ENCODE data around the gene MED4.
A peak's percentile ranks its signal among the peaks of the same experiment; 100 is the strongest.
"Not testable (repeated sequence)": the region's sequence is repeated elsewhere in the genome, so short reads cannot be mapped to it uniquely, and the experiment has no call there.

The MED4 gene

DNA sequence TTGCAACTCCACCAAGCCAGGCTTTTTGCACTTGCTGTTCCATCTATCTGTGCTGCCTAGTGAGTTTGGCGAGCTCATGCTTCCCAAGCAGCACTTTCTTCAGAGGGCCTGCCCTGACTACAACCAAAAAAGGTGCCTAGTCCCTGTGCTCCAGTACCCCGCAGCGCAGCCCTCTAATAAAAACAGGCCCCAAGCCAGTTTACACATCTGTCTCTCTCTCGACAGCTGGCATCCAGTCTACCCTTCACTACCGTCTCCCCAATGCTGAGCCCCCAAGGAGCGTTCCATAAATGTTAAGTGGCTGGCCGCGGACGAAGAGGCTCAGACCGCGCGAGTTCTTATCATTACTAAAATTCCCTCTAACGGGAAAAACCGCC is 512 bp downstream of the MED4 start:
- DNase-seq (ENCODE audit: low read depth in 2 of 2): no peak

DNA sequence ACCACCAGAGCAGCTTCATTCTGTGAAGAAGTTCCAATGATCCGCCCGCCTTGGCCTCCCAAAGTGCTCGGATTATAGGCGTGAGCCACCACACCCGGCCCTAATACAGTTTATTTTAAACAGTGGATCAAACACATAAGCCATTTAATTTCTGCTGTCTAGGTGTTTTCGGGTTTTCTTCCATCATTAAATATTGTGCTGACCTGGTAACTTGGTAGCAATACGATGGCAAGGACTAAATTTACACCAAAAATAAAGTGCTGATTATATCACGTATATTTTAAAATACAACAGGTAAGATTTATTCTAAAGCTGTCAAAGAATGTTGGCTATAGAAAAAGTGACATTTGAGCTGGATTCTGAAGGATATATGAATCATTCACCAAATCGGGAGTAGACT is 1.3 kb downstream of the MED4 start:
- DNase-seq (ENCODE audit: low read depth in 2 of 2): no peak

DNA sequence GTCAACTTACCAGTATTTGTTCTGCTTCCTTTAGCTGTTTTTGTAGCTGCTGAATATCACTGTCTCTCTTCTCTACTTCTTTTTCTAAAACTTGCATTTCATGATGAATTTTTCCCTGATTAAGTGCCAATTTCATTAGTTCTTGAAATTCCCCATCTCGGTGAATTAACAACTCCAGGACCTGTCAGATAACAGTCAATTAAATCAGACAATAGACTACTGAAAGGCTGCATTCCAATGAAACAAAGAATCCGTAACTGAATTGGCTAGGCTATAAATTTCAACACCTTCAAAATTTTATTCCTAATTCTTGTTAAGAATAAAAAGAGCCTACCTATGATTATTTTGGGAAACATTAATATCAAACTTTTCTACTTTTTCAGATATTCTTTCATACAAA is 8.6 kb downstream of the MED4 start:
- DNase-seq (ENCODE audit: low read depth in 2 of 2): no peak

DNA sequence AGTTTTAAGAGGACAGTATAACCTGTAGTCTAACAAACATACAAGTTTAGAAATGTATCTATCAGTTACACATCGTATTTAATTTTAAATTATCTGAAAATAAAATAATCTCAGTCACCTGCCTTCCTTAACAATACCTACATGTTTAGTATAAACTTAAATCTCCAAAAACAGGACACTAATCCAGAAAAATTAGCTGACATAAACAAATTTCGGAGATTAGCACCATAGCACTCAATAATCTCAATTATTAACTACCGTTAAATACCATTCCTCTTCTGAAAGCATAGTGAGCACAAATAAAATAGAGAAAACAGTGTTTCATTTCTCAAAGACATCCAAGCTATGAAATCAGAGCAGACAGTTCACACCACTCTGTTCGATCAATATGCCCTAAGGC is 13.2 kb downstream of the MED4 start:
- DNase-seq (ENCODE audit: low read depth in 2 of 2): no peak

DNA sequence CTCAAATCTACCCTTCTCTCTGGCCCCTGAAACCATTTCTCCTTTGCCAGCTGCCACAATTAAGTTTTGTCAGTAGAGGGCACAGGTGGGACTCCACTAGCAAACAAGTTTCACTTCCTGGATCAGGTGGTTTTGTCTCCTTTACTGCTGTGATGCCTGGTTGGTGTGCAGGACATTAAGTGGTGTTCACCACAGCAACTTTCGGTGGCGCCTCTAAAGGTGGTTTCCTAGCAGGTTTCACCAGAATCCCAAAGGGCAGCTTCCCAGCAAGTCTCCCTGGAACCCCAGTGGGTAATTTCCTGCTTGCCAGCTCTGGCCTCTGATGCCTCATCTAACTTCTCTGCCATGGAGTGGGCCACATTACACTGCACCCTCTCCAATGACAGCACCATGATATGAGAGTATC is 16.6 kb downstream of the MED4 start:
- DNase-seq (ENCODE audit: low read depth in 2 of 2): peak in 1 of 2 donors; percentile 2

DNA sequence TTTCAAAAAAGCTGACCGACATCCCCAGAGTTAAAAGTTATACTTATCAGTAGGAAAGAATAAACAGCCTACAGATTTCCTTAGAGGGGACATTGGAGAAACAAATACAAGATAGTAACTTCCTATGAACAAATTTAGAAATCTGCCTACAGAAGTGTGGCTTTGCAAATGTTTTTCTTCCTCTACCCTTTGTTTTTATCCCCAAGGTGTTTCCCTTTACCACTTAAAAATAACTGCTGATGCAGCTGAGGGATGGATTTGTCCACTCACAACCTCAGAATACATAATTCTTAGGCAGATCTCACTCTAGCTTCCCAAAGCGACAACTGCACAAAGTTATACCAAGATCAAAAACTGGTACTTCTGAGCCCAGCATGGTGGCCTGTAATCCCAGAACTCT is 20.9 kb downstream of the MED4 start:
- no peak for DNase-seq (ENCODE audit: low read depth in 2 of 2)

DNA sequence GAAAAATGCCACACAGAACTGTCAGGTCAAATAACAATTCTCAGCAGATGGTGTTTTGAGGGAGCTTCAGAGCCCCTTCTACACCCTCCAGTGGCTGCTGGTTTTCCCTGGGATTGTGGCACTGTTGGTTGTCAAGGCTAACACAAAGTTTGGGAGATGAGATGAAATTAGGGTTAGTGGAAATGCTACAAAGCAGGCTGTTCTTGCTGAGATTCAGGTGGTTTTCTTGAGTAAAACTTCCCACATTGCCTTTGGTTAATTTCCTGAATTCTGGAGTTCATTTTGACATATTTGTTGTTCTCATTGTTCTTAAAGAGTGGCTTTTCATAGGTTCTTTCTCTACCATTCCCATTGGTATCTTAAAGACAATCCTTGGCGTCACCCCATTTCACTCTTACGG is 22.1 kb downstream of the MED4 start:
- no peak for DNase-seq (ENCODE audit: low read depth in 2 of 2)

DNA sequence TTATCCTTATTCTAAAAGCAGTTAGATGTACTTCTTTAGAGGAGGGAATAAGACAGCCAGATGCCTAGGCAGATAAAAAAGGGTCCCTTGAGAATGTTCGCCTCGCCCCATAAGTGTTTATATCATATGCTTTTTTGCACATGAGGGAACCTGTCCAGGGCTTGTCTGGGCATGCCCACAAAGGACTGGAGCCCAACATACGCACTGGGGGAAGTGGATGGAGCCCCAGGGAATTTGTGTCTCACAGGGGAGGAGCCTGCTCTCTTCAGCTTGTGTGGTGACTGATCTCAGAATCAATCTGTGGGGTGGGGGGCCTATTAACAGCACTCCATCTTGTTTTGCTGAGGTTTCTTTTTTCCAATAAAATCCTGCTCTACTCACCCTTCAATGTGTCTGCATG is 22.6 kb downstream of the MED4 start:
- DNase-seq (ENCODE audit: low read depth in 2 of 2): no peak

DNA sequence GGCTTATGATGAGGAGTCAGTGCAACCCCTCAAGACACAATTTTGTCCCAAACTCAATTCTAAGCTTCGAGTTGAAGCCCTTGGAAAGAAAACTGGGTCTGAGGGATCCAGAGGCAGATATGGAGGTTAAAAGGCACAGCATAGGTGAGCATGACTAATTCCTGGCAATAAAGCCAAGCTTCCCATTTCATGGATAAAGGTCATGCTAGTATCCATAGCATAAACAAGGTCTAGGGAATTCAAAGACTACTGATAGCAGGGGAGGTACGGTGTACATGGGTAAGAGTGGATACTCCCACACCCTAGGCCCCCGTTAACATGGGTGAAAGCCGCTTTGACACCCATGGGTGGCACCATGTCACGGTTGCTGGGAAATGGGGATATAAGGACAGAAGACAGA is 24.0 kb downstream of the MED4 start:
- no peak for DNase-seq (ENCODE audit: low read depth in 2 of 2)

DNA sequence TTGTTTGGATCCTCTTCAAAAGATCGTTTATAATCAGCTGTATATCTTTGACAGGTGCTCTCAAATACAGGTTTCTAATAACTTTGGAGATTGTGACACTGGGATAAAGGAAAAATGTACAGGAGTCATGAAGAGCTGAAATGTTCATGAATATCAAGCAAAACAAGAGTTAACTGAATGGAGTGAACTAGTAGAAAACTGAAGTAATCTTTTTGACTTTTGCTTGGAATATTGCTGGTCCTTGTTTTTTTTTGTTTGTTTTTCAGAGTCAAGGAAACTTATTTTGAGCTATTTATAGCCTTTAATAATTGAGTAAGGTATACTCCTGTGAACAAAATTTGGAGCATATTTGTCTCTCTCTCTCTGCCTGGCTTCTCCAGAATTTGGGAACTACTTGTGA is 25.3 kb downstream of the MED4 start:
- DNase-seq (ENCODE audit: low read depth in 2 of 2): no peak

DNA sequence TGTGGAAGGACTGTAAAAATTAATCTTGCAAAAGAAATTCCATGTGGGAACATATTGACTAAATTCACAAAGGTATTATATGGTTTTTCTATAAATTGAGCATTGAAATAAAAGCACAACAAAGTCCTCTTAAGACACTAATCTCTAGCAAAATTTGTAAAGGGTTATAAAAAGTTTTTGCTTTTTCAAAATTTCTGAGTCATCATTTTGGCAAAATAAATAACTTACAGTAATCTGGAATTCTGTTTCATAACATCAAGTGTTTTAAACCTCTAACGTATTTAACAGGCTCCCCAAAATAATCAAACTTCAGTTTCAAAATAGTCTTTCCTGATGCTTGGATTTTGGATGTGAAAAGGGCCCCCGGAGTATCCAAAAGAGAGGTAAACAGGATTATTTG is 26.0 kb downstream of the MED4 start:
- DNase-seq (ENCODE audit: low read depth in 2 of 2): no peak

DNA sequence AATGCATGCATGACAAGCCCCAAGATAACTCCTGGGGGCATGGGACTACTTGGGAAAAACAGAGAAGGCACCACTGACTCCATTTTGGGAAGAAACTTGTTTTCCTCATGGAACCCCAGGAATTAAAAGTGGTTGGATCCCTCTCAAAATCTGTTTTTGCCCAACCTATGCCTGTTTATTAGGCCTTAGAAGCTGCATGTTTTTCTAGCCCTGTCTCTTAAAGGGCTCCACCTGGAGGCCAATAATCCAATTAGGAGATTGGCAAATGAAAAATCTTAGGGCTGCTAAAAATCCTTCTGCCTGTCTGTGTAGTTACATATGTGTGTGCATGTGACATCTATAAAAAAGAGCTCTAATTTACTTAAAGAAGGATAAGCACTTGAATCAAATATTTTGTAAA is 26.9 kb downstream of the MED4 start:
- no peak for DNase-seq (ENCODE audit: low read depth in 2 of 2)

DNA sequence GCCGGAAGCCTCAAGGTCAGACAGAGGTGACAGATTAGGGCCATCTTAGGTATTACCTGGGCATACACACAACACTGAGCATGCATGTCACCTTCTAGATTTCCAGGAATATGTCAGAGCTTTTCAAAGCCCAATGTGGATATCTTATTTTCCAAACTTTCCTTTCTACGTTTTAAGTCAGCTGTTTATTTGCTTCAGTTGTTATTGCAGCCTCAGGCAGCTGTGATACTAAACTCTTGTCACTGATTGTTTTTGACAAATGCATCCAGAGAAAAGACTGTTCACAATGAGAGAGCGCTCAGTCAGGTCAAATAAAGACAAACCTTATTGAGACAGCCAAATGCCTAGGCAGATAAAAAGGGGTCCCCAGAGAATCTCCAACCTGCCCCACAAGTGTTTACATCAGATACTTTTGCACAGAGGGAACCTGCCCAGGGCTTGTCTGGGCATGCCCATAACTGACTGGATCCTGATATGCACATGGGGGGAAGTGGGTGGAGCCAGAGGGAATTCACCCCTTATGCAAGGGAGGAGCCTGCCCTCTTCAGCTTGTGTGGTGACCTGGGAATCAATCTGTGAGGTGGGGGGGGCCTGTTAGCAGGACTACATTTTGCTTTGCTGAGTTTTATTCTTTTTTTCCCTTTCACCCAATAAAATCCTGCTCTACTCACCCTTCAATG is 28.5 kb downstream of the MED4 start:
- DNase-seq (ENCODE audit: low read depth in 2 of 2): peak in 1 of 2 donors; percentile 13

DNA sequence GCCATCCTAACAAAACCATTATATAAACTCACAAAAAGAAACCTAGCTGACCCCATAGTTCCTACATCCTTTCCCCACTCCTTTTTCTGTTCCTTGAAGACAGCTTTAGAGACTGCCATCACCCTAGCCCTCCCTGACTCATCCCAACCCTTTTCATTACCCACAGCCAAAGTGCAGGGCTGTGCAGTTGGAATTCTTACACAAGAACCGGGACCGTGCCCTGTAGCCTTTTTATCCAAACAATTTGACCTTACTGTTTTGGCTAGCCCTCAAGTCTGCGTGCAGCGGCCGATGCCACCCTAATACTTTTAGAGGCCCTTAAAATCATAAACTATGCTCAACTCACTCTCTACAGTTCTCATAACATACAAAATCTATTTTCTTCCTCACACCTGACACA is 35.0 kb downstream of the MED4 start:
- not testable (repeated sequence) for DNase-seq (ENCODE audit: low read depth in 2 of 2)

DNA sequence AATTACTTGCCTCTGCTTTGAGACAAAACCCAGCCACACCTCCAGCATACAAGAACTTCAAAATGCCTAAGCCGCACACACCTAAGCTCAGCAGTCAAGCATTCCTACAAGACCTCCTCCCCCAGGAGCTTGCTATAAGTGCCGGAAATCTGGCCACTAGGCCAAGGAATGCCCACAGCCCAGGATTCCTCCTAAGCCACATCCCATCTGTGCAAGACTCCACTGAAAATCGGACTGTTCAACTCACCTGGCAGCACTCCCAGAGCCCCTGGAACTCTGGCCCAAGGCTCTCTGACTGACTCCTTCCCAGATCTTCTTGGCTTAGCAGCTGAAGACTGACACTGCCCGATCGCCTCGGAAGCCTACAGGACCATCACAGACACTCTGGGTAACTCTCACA is 36.4 kb downstream of the MED4 start:
- not testable (repeated sequence) for DNase-seq (ENCODE audit: low read depth in 2 of 2)

DNA sequence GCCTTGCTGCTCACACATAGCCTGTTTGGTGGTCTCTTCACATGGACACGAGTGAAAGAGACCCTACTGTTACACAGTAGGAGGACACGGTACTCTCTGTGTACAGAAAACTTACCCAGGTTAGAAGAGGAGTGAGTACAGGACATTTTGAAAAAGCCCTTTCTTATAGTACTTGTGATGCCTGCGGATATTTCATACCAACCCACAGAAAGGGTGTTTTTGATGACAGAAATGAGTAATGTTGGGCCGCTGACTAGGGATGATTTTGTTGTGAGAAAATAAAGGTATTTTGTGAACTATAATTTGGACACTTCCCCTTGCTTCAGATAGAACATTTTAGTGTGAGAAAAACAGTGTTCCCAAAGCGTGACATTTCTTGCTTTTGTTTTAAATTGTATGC is 39.2 kb downstream of the MED4 start:
- no peak for DNase-seq (ENCODE audit: low read depth in 2 of 2)

DNA sequence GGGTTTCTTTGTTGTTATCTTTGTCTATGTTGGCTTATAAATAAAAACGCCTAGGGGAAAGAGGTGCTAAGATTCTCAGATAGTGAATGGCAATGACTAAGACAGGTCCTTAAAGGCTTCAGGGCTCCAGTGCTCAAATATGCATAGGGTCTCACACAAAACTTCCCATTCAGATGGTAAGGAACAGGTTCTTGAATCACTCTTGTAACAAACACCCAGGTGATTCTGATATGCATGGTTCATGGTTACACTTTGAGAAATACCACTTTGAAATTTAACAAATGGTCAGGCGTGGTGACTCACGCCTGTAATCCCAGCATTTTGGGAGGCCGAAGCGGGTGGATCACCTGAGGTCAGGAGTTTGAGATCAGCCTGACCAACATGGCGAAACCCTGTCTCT is 40.3 kb downstream of the MED4 start:
- no peak for DNase-seq (ENCODE audit: low read depth in 2 of 2)

DNA sequence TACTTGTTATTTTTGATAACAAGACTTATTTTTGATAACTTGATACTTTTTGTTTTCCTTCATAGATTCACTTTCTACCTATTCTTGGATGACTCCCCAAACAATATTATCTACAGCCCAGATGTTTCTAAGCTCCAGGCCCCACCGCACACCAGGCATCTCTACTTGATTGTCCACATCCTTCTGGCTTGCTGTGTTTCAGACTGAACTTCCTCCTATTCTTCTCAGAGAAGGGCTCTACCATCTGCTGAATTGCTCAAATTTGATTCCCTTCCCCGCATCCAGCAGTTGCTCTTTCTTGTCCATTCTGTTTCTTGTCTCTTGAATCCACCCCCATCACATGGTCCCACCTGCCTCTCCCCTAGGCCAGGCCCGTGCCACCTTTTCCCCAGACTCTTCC is 44.4 kb downstream of the MED4 start:
- DNase-seq (ENCODE audit: low read depth in 2 of 2): no peak

DNA sequence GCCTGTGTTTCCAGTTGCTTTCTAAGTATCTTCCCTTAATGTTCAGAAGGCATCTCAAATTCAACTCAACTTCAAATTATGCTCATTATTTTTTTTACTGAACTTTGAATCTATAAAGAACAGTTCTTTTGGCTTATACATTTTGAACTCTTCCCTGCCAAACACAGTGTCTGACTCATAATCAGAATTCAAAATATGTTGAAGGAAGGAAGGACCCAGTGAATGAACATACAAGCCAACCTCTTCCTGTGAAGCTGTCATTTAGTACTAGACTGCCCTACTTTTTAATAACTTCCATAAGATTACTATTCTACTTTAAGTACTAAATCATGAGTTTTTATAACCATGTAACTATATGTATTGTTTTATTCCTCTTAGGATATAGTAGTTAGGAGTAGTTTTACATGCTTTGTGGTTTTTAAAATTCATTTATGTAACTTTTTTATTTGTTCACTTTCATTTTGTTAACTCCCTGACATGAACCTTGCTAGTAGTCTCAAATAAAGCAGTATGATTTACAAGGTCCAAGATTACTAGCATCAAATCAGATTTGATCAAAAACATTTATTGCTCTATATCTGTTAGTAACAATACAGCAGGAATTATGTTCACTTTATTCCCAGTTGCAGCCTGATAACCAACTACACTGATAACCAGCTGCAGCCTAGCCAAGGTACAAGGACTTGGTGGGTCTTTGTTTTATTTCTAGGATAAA is 51.0 kb downstream of the MED4 start:
- no peak for DNase-seq (ENCODE audit: low read depth in 2 of 2)

DNA sequence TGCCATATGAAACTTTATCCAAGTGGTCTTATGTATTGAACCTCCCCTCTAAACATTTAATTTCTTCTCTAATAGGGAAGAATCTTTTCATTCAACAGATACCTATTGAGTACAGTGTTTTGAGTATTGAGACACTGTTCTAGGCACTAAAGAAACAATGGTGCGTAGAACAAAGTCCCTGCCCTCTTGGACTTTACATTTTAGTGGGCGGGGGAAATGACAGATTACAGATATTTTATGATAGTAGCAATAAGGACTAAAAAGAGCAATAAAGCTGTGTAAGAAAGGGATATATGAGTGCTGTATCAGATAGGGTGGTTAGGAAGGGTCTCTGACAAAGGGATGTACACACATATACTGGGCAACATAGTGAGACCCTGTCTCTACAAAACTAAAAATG is 52.0 kb downstream of the MED4 start:
- DNase-seq (ENCODE audit: low read depth in 2 of 2): no peak

DNA sequence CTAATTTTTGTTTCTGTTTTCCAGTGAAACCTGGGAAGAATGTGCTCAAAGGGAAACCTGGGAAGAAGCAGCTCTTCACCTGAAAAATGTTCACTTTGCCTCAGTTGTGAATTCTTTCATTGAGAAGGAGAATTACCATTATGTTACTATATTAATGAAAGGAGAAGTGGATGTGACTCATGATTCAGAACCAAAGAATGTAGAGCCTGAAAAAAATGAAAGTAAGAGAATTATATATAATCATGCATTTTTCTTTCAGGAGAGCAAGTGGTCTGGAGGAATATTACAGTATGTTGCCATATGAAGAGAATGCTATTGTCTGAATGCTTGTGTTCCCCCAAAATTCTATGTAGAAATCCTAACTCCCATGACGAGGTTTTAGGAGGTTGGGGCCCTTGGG is 54.0 kb downstream of the MED4 start:
- DNase-seq (ENCODE audit: low read depth in 2 of 2): no peak

DNA sequence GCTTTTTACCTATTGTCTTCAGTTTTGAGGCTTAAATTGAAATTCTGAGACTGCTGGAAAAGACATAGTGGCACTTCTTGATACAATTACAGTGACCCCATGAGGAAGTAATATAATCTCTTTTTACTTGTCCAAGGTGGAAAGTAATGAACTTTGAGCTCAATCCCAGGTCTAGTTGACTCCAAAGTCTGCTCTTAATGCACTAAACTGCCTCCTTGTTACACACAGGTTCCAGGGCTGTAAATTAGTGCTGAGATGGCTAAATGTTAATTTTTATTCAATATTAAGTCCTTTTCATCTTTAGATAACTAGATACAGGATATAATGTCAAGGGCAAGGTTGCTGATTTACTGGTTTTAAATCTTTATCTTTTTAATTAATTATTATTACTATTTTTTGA is 54.9 kb downstream of the MED4 start:
- no peak for DNase-seq (ENCODE audit: low read depth in 2 of 2)

DNA sequence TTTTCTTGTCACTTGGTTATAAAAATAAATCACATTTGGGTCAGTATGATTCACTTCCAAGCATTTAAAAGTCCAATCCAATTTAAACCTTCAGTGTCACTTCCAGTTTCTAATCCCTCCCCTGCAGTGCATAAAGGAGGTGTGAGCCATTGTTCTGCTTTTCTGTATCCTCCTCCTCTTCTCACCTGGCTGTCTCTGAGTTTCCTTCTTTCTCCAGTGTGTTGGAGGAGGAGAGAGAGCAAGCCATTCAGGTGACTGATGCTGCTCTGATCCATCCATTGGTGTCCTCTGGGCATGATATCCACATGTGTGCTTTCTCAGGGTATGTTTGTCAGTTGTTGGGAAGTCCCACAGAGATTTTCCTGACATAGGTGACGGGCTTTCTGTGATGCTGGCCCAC is 56.1 kb downstream of the MED4 start:
- no peak for DNase-seq (ENCODE audit: low read depth in 2 of 2)
